Measurements from ENCODE around the gene PTPN3. TPM values are rescaled to one million over a fixed set of nuclear protein-coding genes. Genes with fewer than 3 reads are reported as not detected.

The PTPN3 gene
- total RNA-seq, 2 donors from 2014 or later: 23.6 to 26.7 TPM

DNA sequence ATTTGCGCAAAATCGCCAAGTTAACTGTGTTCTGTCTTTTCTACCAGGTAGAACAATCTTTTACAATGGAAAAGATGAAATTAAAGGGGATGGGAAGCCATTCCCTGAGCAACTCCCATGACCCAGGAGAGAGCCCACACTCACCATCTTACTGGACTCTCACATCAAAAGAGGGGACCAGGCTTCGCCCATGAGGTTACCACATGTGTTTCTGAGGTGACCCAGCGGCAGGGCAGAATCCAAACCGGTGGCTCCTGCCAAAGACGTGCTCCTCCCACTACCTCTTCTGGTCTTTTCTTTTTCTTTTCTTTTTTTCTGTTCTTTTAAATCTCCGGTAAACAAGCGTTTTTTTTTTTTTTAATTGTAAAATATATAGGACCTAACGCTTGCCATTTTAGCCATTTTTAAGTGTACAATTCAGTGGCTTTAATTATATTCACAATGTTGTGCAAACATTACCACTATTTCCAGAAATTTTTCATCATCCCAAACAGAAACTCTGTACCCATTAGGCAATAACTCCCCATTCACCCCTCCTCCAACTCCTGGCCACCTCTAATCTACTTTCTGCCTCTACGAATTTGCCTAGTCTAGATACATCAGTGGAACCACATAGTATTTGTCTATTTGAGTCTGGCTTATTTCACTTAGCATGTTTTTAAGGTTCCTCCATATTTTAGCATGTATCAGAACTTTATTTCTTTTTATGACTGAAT lies 19.3 kb downstream of the PTPN3 start:
- Histone ChIP-seq H3K9ac (ENCODE audit: low read depth in 2 of 2, low read length in 2 of 2) (no peak overlapping the region), H3K4me3 (no peak overlapping the region), H3K27me3 (no peaks in the 10 kb centered on the region), H3K4me1 (peaks cover 6% of the 10 kb centered on the region), H3K36me3 (no peaks in the 10 kb centered on the region), H3K27ac (peak overlapping the region; percentile 77), H3K9me3 (no peaks in the 10 kb centered on the region)
- intact Hi-C loops (cut with DNase I): no loop called here
- no peak for DNase-seq
- TF ChIP-seq CTCF (IDR thresholded peaks at IDR 0.05): no peak

DNA sequence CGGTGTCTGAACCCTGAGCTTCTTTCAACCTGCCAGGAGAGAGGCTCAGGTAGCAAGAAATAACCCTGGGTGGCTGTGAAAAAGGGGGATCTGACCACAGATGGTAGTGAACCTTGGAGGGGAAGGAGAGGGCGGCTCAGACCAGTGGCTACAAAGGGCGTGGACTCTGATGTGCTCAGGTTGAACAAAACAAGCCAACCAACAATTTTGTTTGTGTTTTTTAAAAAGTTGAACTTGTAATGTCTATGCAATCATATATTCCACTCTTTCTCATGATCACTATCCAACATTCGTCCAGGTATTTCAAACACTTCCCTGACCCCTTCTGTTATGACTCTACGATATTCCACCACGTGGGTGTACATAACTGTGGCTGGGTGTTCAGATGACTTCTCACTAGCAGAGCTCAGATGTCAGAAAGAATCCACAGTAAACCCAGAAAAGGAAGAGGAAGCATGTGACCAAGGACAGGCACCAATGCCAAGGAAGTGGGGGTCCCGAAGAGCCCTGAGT lies 20.0 kb downstream of the PTPN3 start:
- Histone ChIP-seq H3K4me3 (no peak overlapping the region), H3K9me3 (no peaks in the 10 kb centered on the region), H3K27ac (peak overlapping the region; percentile 77), H3K9ac (ENCODE audit: low read depth in 2 of 2, low read length in 2 of 2) (peak overlapping the region; percentile 53 to 62), H3K36me3 (no peaks in the 10 kb centered on the region), H3K4me1 (peaks cover 6% of the 10 kb centered on the region), H3K27me3 (no peaks in the 10 kb centered on the region)
- no peak for TF ChIP-seq CTCF (IDR thresholded peaks at IDR 0.05)
- intact Hi-C loops (cut with DNase I): no loop called here
- no peak for DNase-seq

DNA sequence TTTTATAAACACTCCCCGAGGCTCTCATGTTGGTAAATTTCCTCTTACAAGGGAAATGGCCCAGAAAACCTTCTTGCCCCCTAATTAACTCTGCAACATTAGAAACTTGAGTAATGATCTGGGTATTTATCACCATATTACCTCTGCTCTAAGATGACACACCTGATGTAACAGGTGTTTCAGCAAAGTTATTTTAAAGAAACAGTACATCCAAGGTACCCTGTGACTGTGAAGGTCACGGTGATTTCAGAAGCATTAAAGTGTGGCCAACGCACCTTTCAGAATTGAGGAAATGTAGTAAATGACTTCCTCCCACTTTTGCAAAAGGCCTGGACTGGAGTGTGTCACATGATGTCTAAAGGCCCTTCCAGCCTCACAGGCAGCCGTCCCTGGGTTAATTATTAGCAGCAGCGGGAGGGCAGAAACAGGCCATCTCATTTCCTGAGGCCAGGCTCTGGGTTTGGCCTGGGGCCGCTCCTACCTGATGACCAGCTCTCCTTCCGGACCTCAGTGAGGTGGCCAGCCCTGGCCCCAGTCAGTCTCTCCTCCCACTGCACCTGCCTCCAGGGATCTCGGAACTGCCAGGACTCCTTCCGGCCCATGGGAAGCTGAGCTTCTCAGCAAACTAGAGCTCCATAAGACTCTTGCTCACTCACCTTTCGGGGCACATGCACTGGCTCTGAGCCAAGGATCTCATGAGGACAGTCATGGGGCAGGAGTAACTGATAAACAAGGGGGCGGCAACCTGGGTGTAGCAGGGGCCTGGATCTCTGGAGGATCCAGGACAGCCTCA lies 20.7 kb downstream of the PTPN3 start:
- H3K9ac ChIP-seq (ENCODE audit: low read depth in 2 of 2, low read length in 2 of 2): peak overlapping the region; percentile 53 to 62

GRCh38 chr9:109476642-109477257 lies 21.4 kb downstream of the PTPN3 start:
- Histone ChIP-seq H3K4me1 (peaks cover 6% of the 10 kb centered on the region), H3K36me3 (no peaks in the 10 kb centered on the region), H3K9ac (ENCODE audit: low read depth in 2 of 2, low read length in 2 of 2) (peak overlapping the region; percentile 33 to 56), H3K27ac (peak overlapping the region; percentile 77), H3K4me3 (no peak overlapping the region), H3K9me3 (no peaks in the 10 kb centered on the region), H3K27me3 (no peaks in the 10 kb centered on the region)
- DNase-seq: peak; percentile 30
- no peak for TF ChIP-seq CTCF (IDR thresholded peaks at IDR 0.05)
- intact Hi-C loops (cut with DNase I): no loop called here

More for the DNA sequence above, 20.7 kb downstream of the PTPN3 start:
- H3K4me3 ChIP-seq: no peak overlapping the region
- H3K4me1 ChIP-seq: peaks cover 6% of the 10 kb centered on the region
- DNase-seq: peak; percentile 94
- H3K27ac ChIP-seq: peak overlapping the region; percentile 77
- TF ChIP-seq CTCF (IDR thresholded peaks at IDR 0.05): no peak
- no peaks in the 10 kb centered on the region for H3K27me3 ChIP-seq
- no peaks in the 10 kb centered on the region for H3K36me3 ChIP-seq
- H3K9me3 ChIP-seq: no peaks in the 10 kb centered on the region
- intact Hi-C loops (cut with DNase I): no loop called here

DNA sequence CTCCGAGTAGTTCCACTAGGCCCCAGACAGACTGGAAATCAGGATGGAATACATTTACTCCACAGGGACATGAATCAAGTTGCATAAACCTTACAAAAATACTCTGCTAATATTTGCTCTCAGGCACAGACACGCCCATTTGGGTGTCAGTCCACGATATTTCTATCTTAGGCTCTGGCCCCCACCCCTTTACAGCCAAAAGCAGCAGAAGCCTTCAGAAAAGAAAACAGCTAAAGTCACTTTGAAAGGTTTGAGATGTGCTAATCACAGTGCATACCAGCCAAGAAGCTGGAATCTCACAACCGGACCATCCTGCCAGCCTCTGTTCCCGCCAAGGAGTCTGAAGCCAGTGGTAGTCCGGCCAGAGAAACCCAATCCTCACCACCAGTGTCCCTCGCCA lies 22.6 kb downstream of the PTPN3 start:
- Histone ChIP-seq H3K27ac (peak overlapping the region; percentile 77), H3K4me1 (peaks cover 6% of the 10 kb centered on the region), H3K27me3 (no peaks in the 10 kb centered on the region), H3K9ac (ENCODE audit: low read depth in 2 of 2, low read length in 2 of 2) (peak overlapping the region in 1 of 2 donors; percentile 2), H3K4me3 (no peak overlapping the region), H3K36me3 (no peaks in the 10 kb centered on the region), H3K9me3 (no peaks in the 10 kb centered on the region)
- no peak for DNase-seq
- intact Hi-C loops (cut with DNase I): no loop called here
- no peak for TF ChIP-seq CTCF (IDR thresholded peaks at IDR 0.05)

Measured in colonic mucosa (tissue), 4 donors.